HG03432 (cell line): Measurements from ENCODE around the gene PTPRN.
"Not testable (repeated sequence)": the region's sequence is repeated elsewhere in the genome, so short reads cannot be mapped to it uniquely, and the experiment has no call there.

Experiments used
- ATAC-seq: cut with Tn5 transposase; IDR thresholded peaks from one replicate; pipeline ENCODE4 v1.9.1; 2021; ENCODE audit warnings: mild to moderate bottlenecking, moderate library complexity; ENCODE audit not compliant: unreplicated experiment

Gene PTPRN

GRCh38 chr2:219287580-219288265 is 21.5 kb downstream of the PTPRN start:
- no peak for ATAC-seq

GRCh38 chr2:219287116-219287440 is 22.1 kb downstream of the PTPRN start:
- not testable (repeated sequence) for ATAC-seq

- ATAC-seq: no peak
Observed at GRCh38 chr2:219286436-219287115, 22.6 kb downstream of the PTPRN start.

- ATAC-seq: no peak
Observed at GRCh38 chr2:219285894-219286425, 23.2 kb downstream of the PTPRN start.

GRCh38 chr2:219285373-219285735 is 23.8 kb downstream of the PTPRN start:
- ATAC-seq: no peak

GRCh38 chr2:219284501-219285372 is 24.5 kb downstream of the PTPRN start:
- no peak for ATAC-seq

GRCh38 chr2:219282943-219283581 is 26.1 kb downstream of the PTPRN start:
- ATAC-seq: no peak

GRCh38 chr2:219282375-219282774 is 26.8 kb downstream of the PTPRN start:
- no peak for ATAC-seq

- ATAC-seq: no peak
Observed at GRCh38 chr2:219281588-219281987, 27.6 kb downstream of the PTPRN start.

- no peak for ATAC-seq
Observed at GRCh38 chr2:219280651-219281050, 28.6 kb downstream of the PTPRN start.

- ATAC-seq: no peak
Observed at GRCh38 chr2:219279916-219280516, 29.2 kb downstream of the PTPRN start.

- peak; percentile 91 for ATAC-seq
Observed at GRCh38 chr2:219279151-219279915, 29.9 kb downstream of the PTPRN start, which contains the start of gene DNAJB2. Gene DNAJB2 (plus strand): TSS chr2:219279366. CDS start chr2:219279834, 468 bp downstream.

- no peak for ATAC-seq
Observed at GRCh38 chr2:219278655-219279150, 30.5 kb downstream of the PTPRN start.

GRCh38 chr2:219277703-219278654 is 31.2 kb downstream of the PTPRN start:
- peak; percentile 26 for ATAC-seq

GRCh38 chr2:219274361-219274921 is 34.8 kb downstream of the PTPRN start:
- no peak for ATAC-seq

- no peak for ATAC-seq
Observed at GRCh38 chr2:219273937-219274336, 35.3 kb downstream of the PTPRN start.

- ATAC-seq: no peak
Observed at GRCh38 chr2:219272995-219273394, 36.2 kb downstream of the PTPRN start.

GRCh38 chr2:219272356-219272755 is 36.8 kb downstream of the PTPRN start:
- ATAC-seq: no peak
